Activated CD4-positive, alpha-beta T cell treated with anti-CD3 and anti-CD28 coated beads, Interleukin-2, amount 10 ng/mL, durations not matched to agents 7 days and 5 days (primary cell): ENCODE data around the gene FGD5. TPM values are rescaled to one million over a fixed set of nuclear protein-coding genes. Genes with fewer than 3 reads are reported as not detected.
A peak's percentile ranks its signal among the peaks of the same experiment; 100 is the strongest.

ENCODE experiments used
- CTCF ChIA-PET: fragments of 350-600 bp; sonication (Branson Sonifier 250); formaldehyde crosslinking; loops from one replicate; lab custom pipeline; 2021; ENCODE audit warnings: antibody characterized with exemption; lab: Charles Lee
- POLR2A ChIA-PET: fragments of 350-600 bp; sonication (Branson Sonifier 250); formaldehyde crosslinking; loops from one replicate; lab custom pipeline; 2021; ENCODE audit warnings: antibody characterized with exemption; lab: Charles Lee
- DNase-seq: peaks from one replicate; pipeline ENCODE4 v3.0.0-alpha.2; 2020
- H3K27ac Mint-ChIP-seq: one replicate; pipeline ENCODE4 v1.8.0; 2021; ENCODE audit warnings: mild to moderate bottlenecking, moderate library complexity, mixed read lengths
- H3K27me3 Mint-ChIP-seq: one replicate; pipeline ENCODE4 v1.8.0; 2021; ENCODE audit warnings: mixed read lengths
- H3K36me3 Mint-ChIP-seq: one replicate; pipeline ENCODE4 v1.8.0; 2021; ENCODE audit warnings: low read depth, mixed read lengths
- H3K4me1 Mint-ChIP-seq: one replicate; pipeline ENCODE4 v1.8.0; 2021; ENCODE audit warnings: mixed read lengths
- H3K4me3 Mint-ChIP-seq: one replicate; pipeline ENCODE4 v1.8.0; 2021; ENCODE audit warnings: mild to moderate bottlenecking, moderate library complexity, mixed read lengths
- H3K9me3 Mint-ChIP-seq: one replicate; pipeline ENCODE4 v1.8.0; 2021; ENCODE audit warnings: mixed read lengths
- total RNA-seq, 2 experiments: library from RNA; stranded (reverse); gene quantifications; one replicate each; pipeline ENCODE4 v1.2.3, GENCODE V29; 2021

The FGD5 gene
- total RNA-seq, 2 experiments from 2014 or later, result 0.15 to 0.17 TPM

GRCh38 chr3:14870783-14871060 is 52.0 kb downstream of the FGD5 start:
- no peak for DNase-seq
- ChIA-PET POLR2A (no interaction called here), CTCF (no interaction called here)
- peaks cover 4% of the 10 kb centered on the region for H3K4me1 Mint-ChIP-seq
- no peak overlapping the region for H3K27ac Mint-ChIP-seq
- no peaks in the 10 kb centered on the region for H3K9me3 Mint-ChIP-seq
- no peak overlapping the region for H3K4me3 Mint-ChIP-seq
- H3K36me3 Mint-ChIP-seq, result no peaks in the 10 kb centered on the region
- peaks cover 9% of the 10 kb centered on the region for H3K27me3 Mint-ChIP-seq

DNA sequence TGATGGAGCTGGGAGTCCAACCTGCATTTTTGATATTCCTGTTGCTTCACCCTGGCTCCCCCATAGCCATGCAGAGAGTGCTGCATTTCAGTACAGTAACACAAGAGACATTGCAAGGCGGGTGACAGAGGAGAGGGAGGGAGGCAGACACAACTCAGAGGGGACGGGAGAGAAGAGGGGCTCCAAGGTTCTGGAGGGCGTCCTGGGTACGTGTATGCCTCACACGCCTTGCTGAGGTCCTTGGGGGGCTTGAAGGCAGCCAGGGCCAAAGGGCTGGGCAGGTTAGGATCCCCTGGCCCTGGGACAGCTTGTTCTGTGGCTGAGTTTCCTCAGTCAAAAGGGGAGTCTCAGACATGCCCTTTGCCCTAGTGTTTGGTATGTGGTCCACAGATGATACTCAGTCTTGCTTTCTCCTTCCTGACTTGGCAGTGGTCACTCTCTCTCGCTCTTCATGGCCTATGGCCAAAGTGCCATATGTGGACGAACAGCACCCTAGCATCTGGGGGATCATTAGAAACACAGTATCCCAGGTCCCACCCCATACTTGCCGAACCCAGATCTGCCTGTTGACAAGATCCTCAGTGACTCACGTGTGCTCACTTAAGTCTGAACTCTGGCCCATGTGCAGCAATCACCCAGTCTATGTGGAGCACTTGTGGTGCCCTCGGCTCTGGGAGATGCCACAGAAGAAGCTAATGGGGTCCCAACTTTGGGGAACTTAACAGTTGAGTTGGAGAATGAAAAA is 52.9 kb downstream of the FGD5 start:
- no peak for DNase-seq
- Mint-ChIP-seq H3K4me1 (peaks cover 4% of the 10 kb centered on the region), H3K27me3 (peaks cover 9% of the 10 kb centered on the region), H3K27ac (no peak overlapping the region), H3K36me3 (no peaks in the 10 kb centered on the region), H3K4me3 (no peak overlapping the region), H3K9me3 (no peaks in the 10 kb centered on the region)
- CTCF ChIA-PET, result no interaction called here
- POLR2A ChIA-PET, result no interaction called here

GRCh38 chr3:14872706-14873105 is 53.9 kb downstream of the FGD5 start:
- Mint-ChIP-seq H3K9me3 (no peaks in the 10 kb centered on the region), H3K36me3 (no peaks in the 10 kb centered on the region), H3K4me3 (no peak overlapping the region), H3K27me3 (peaks cover 9% of the 10 kb centered on the region), H3K27ac (no peak overlapping the region), H3K4me1 (peaks cover 4% of the 10 kb centered on the region)
- no peak for DNase-seq
- POLR2A ChIA-PET, result no interaction called here
- CTCF ChIA-PET, result interaction anchor here (1.1 kb wide), 1 partner anchor 29 kb away, joined by 3 read pairs; no protein-coding TSS in a partner anchor

DNA sequence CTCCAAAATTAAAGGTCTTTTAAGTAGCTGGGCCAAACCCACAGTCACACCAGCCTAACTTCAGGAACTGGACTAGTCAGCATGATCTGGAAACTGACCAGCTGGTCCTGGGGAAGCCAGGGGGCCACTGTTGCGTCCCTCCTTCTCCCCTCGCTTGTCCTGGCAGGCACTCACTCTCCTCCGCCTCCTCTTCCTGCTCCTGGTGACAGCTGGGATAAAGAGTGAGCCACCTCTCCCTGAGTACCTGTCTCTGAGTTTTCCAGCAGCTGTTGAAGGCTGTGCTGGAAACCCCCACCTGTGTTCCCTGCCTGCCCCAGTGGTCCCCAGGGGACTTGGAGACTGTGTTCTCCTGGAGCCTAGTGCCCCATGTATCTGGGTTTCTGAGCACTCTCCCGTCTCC is 56.0 kb downstream of the FGD5 start:
- H3K36me3 Mint-ChIP-seq, result peaks cover 3% of the 10 kb centered on the region
- no peak overlapping the region for H3K4me3 Mint-ChIP-seq
- peak overlapping the region; percentile 27 for H3K27ac Mint-ChIP-seq
- peaks cover 4% of the 10 kb centered on the region for H3K27me3 Mint-ChIP-seq
- ChIA-PET CTCF (interaction anchor here (1.3 to 1.5 kb wide), 2 partner anchors 20 to 40 kb away, joined by 3 to 5 read pairs; no protein-coding TSS in a partner anchor), POLR2A (no interaction called here)
- DNase-seq, result no peak
- H3K4me1 Mint-ChIP-seq, result peaks cover 23% of the 10 kb centered on the region
- H3K9me3 Mint-ChIP-seq, result no peaks in the 10 kb centered on the region

GRCh38 chr3:14875411-14876175 is 56.8 kb downstream of the FGD5 start:
- ChIA-PET CTCF (interaction anchor here (0.7 to 1.5 kb wide), 3 partner anchors 11 to 39 kb away, joined by 3 to 5 read pairs (median 3); no protein-coding TSS in a partner anchor), POLR2A (no interaction called here)
- Mint-ChIP-seq H3K27ac (peak overlapping the region; percentile 37), H3K4me1 (peaks cover 27% of the 10 kb centered on the region), H3K36me3 (peaks cover 3% of the 10 kb centered on the region), H3K4me3 (no peak overlapping the region), H3K27me3 (peaks cover 3% of the 10 kb centered on the region), H3K9me3 (no peaks in the 10 kb centered on the region)
- DNase-seq, result no peak

DNA sequence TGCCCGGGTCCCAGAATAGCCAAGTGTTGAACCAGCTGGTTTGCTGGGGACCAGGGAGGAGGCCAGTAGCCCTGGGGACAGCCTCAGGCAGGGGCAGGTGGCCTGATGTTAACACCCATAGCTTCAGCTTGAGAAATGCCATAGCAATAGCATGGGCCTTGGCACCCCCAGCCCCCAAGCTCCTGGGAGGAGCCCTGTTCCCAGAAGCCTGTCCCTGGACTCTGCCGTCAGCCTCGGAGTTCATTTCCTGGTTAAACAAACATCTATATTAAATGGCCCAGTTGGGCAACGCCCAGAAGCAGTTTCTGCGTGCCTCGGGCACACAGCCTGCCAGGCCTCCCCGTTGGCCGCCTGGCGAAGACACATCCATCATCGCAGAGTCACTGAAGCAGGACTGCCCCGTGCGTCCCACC is 58.2 kb downstream of the FGD5 start:
- CTCF ChIA-PET, result no interaction called here
- no peaks in the 10 kb centered on the region for H3K9me3 Mint-ChIP-seq
- POLR2A ChIA-PET, result no interaction called here
- H3K4me1 Mint-ChIP-seq, result peaks cover 40% of the 10 kb centered on the region
- no peaks in the 10 kb centered on the region for H3K27me3 Mint-ChIP-seq
- no peak overlapping the region for H3K27ac Mint-ChIP-seq
- DNase-seq, result no peak
- H3K4me3 Mint-ChIP-seq, result no peak overlapping the region
- H3K36me3 Mint-ChIP-seq, result peaks cover 3% of the 10 kb centered on the region

DNA sequence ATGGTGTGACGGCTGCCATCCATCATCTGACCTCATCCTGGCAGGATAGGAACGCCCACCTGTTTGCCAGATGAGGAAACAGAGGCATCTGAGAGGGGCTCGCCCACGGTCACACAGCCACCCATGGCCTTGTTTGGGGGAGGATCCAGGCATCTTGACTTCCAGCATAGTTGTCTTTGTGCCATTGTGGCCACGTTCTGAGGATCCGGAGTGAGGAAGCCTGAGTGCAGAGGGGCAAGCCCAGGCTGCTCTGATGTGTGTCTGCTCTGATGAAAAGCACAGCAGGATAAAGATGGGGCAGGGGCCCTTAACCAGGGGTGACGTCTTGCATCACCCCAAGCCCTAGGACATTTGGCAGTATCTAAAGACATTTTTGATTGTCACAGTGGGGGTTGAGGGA is 58.7 kb downstream of the FGD5 start:
- Mint-ChIP-seq H3K9me3 (no peaks in the 10 kb centered on the region), H3K36me3 (peaks cover 3% of the 10 kb centered on the region), H3K27me3 (no peaks in the 10 kb centered on the region), H3K4me1 (peaks cover 46% of the 10 kb centered on the region), H3K27ac (peak overlapping the region; percentile 7), H3K4me3 (no peak overlapping the region)
- DNase-seq, result no peak
- POLR2A ChIA-PET, result no interaction called here
- CTCF ChIA-PET, result no interaction called here

DNA sequence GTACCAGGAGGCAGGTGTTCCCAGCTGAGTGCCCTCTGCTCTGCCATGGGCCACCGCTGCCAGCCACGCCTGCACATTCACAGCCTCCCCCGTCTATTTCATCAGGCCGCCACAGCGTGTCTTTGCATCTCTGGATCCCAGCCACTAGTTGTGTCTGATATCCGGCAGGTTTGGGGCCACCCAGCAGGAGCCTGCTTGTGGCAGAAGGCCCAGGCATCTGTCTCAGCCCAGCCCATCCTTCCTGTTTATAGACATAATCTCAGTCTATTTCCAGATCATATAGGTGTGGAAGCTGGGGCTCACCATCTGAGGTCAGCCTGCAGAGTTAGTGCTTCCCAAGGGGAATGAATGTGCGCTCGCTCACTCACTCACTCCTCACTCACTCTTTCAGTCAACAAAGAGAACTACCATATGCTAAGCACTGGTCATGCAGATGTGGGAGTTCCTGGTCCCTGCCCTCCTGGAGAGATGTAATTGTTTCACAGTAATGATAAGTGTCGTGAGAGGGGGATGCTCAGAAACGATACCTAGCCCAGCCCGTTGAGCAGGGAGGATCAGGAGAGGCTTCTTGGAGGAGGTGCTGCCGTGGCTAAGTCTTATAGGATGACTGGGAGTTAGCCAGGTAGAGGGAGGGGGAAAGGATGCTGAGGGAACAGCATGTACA is 60.6 kb downstream of the FGD5 start:
- DNase-seq, result peak; percentile 59
- CTCF ChIA-PET, result interaction anchor here (1.3 kb wide), 1 partner anchor 11 kb away, joined by 3 read pairs; no protein-coding TSS in a partner anchor

GRCh38 chr3:14880447-14881106 is 61.8 kb downstream of the FGD5 start:
- H3K27ac Mint-ChIP-seq, result peak overlapping the region; percentile 88
- peak overlapping the region; percentile 11 for H3K4me3 Mint-ChIP-seq
- peaks cover 73% of the 10 kb centered on the region for H3K4me1 Mint-ChIP-seq
- POLR2A ChIA-PET, result no interaction called here
- no peaks in the 10 kb centered on the region for H3K27me3 Mint-ChIP-seq
- CTCF ChIA-PET, result no interaction called here
- peaks cover 5% of the 10 kb centered on the region for H3K36me3 Mint-ChIP-seq
- DNase-seq, result no peak
- no peaks in the 10 kb centered on the region for H3K9me3 Mint-ChIP-seq

More for the DNA sequence above, 60.6 kb downstream of the FGD5 start:
- Mint-ChIP-seq H3K9me3 (no peaks in the 10 kb centered on the region), H3K27me3 (no peaks in the 10 kb centered on the region), H3K4me3 (peak overlapping the region; percentile 27), H3K27ac (peak overlapping the region; percentile 88), H3K36me3 (peaks cover 5% of the 10 kb centered on the region), H3K4me1 (peaks cover 64% of the 10 kb centered on the region)
- POLR2A ChIA-PET, result no interaction called here

DNA sequence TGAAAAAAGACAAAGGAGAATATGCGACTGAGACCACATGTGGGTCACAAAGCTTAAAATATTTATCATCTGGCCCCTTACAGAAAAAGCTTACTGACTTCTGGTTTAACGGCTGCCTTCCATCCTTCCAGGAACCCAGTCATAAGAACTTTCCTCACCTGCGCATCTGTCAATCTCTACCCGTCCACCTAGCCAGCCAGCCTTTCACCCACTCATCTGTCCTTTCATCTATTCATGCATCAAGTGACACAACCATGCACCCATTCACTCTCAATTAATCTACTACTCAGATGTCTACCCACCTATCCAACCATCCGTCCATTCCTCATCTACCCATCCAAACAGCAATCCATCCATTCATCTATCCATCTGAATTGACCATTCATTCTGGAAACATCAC is 64.5 kb downstream of the FGD5 start:
- CTCF ChIA-PET, result interaction anchor here (1.0 to 1.3 kb wide), 2 partner anchors 14 to 15 kb away, joined by 3 read pairs; no protein-coding TSS in a partner anchor
- H3K9me3 Mint-ChIP-seq, result no peaks in the 10 kb centered on the region
- no peak overlapping the region for H3K4me3 Mint-ChIP-seq
- peaks cover 3% of the 10 kb centered on the region for H3K27me3 Mint-ChIP-seq
- peak overlapping the region; percentile 10 for H3K27ac Mint-ChIP-seq
- peaks cover 84% of the 10 kb centered on the region for H3K4me1 Mint-ChIP-seq
- DNase-seq, result no peak
- peaks cover 7% of the 10 kb centered on the region for H3K36me3 Mint-ChIP-seq
- POLR2A ChIA-PET, result no interaction called here

- ChIA-PET POLR2A (no interaction called here), CTCF (no interaction called here)
- Mint-ChIP-seq H3K27ac (peak overlapping the region; percentile 90), H3K4me3 (peak overlapping the region; percentile 28), H3K36me3 (peaks cover 4% of the 10 kb centered on the region), H3K4me1 (peaks cover 71% of the 10 kb centered on the region), H3K9me3 (no peaks in the 10 kb centered on the region), H3K27me3 (peaks cover 11% of the 10 kb centered on the region)
- DNase-seq, result peak; percentile 68
Observed at GRCh38 chr3:14884665-14885064, 65.9 kb downstream of the FGD5 start.

GRCh38 chr3:14885307-14885706 is 66.5 kb downstream of the FGD5 start:
- H3K36me3 Mint-ChIP-seq, result peaks cover 4% of the 10 kb centered on the region
- ChIA-PET CTCF (no interaction called here), POLR2A (no interaction called here)
- DNase-seq, result peak; percentile 70
- H3K9me3 Mint-ChIP-seq, result no peaks in the 10 kb centered on the region
- H3K4me3 Mint-ChIP-seq, result peak overlapping the region; percentile 28
- H3K27ac Mint-ChIP-seq, result peak overlapping the region; percentile 90
- H3K4me1 Mint-ChIP-seq, result peaks cover 73% of the 10 kb centered on the region
- H3K27me3 Mint-ChIP-seq, result peaks cover 17% of the 10 kb centered on the region
